Activated CD8-positive, alpha-beta memory T cell treated with anti-CD3 and anti-CD28 coated beads for 48 hours (primary cell): ENCODE measurements around the gene OSCP1.
A peak's percentile ranks its signal among the peaks of the same experiment; 100 is the strongest.

Experiments used
- DNase-seq, 3 experiments: peaks; one replicate each; pipeline ENCODE4 v3.0.0-alpha.2; 2020; ENCODE audit warnings: low read depth in 2 of 3, low spot score in 2 of 3

Gene OSCP1

GRCh38 chr1:36475341-36475740 is 25.1 kb upstream of the OSCP1 start:
- no peak for DNase-seq

- DNase-seq, result no peak
Observed at GRCh38 chr1:36472656-36473055, 22.4 kb upstream of the OSCP1 start.

- DNase-seq, result no peak
Observed at GRCh38 chr1:36471830-36472641, 21.8 kb upstream of the OSCP1 start.

- DNase-seq, result no peak
Observed at GRCh38 chr1:36469163-36469562, 18.9 kb upstream of the OSCP1 start.

GRCh38 chr1:36467700-36468455 is 17.6 kb upstream of the OSCP1 start:
- DNase-seq, result no peak

GRCh38 chr1:36467027-36467410 is 16.8 kb upstream of the OSCP1 start:
- DNase-seq, result no peak

GRCh38 chr1:36466370-36467026 is 16.2 kb upstream of the OSCP1 start:
- DNase-seq, result no peak

- no peak for DNase-seq
Observed at GRCh38 chr1:36465731-36466369, 15.6 kb upstream of the OSCP1 start.

GRCh38 chr1:36464605-36465393 is 14.5 kb upstream of the OSCP1 start:
- DNase-seq, result no peak

- DNase-seq, result peak; percentile 85 to 89 (median 89)
Observed at GRCh38 chr1:36463803-36464604, 13.8 kb upstream of the OSCP1 start, which contains the start of gene MRPS15. Gene MRPS15, minus strand, starts transcription at chr1:36464384. Its CDS starts 109 bp downstream, at chr1:36464275.

GRCh38 chr1:36463463-36463802 is 13.2 kb upstream of the OSCP1 start:
- no peak for DNase-seq

- no peak for DNase-seq
Observed at GRCh38 chr1:36458910-36459309, 8.7 kb upstream of the OSCP1 start.

- no peak for DNase-seq
Observed at GRCh38 chr1:36457691-36458090, 7.4 kb upstream of the OSCP1 start.

- no peak for DNase-seq
Observed at GRCh38 chr1:36456391-36456928, 6.2 kb upstream of the OSCP1 start.

- DNase-seq, result no peak
Observed at GRCh38 chr1:36455386-36455785, 5.1 kb upstream of the OSCP1 start.

GRCh38 chr1:36453600-36454388 is 3.5 kb upstream of the OSCP1 start:
- no peak for DNase-seq

- no peak for DNase-seq
Observed at GRCh38 chr1:36453051-36453450, 2.8 kb upstream of the OSCP1 start.

- no peak for DNase-seq
Observed at GRCh38 chr1:36450919-36451305, 661 bp upstream of the OSCP1 start.

GRCh38 chr1:36448530-36449056 is 1.7 kb downstream of the OSCP1 start:
- no peak for DNase-seq
